IPS-NIHi7 (cell line): Measurements from ENCODE around the gene GJA3.

Experiments
- DNase-seq: peaks from one replicate; pipeline ENCODE4 v3.0.0; 2012; ENCODE audit warnings: mixed read lengths; ENCODE audit errors: extremely low spot score

Gene GJA3

DNA sequence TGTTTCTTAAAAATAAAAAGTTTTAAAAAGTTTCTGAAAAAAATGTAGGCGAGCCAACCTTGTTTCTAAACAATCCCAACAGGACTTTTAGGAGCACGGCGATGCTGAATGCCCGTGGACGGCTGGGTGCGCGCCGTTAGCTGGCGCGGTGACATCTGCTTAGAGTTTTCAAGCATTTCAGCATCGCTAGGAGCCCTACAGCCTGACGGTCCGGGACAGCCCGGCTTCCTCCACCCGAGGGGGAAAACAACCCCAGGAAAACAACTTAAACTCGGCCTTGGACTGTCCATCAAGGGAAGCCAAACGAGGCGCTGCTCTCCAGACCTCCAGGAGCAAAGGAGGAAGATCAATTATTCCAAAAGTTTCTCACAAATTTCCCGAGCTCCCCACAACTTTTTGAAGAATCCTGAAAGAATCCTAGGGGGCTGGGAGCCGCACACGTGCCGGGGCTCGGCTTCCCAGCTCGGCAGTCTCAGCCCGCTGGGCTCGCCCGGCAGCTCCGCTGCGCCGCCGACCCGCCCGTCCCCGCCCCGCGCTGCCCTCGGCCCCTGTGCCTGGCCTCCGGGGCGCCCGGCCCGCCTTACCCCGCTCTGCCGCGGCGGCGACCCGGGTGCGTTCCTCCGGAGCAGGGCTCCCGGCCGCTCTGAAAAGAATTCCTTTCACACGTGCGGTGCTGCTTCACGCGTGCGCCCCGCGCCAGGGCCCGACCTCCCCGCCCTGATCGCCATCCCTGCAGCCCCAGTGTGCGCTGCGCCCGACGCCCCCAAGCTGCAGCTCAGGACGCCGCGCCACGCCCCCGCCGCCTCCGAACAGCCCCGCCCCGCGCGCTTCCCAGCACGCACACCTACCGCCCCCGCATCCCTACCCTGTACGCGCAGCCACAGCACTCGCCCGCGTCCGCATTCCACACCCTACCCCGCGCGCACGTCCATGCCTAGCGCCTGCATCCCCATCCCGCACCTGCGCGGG, at the start of gene GJA3:
Gene GJA3 (minus strand): TSS at position 747 of the 969 bp plus-strand sequence. CDS start 17,764 bp downstream, outside the sequence.
- DNase-seq = peak; percentile 68

DNA sequence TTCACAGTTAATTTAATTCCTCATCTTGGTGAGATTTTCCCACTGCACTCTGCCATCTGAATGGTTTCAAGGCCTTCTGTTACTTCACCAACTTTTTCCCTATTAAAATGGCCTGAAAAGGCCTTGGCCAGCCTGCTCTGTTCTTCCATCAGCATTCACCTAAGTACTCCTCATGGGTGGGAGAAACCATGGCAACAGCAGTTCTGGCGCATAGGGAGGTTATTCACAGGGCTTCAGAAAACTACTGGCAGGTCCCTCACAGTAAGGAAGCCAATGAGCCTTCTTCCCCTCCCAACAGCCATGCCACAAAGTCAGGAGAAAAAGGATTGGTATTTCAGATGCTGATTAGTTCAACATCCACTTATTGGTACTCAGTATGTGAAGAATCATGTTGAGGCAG, 49.1 kb upstream of the GJA3 start:
- DNase-seq = no peak

DNA sequence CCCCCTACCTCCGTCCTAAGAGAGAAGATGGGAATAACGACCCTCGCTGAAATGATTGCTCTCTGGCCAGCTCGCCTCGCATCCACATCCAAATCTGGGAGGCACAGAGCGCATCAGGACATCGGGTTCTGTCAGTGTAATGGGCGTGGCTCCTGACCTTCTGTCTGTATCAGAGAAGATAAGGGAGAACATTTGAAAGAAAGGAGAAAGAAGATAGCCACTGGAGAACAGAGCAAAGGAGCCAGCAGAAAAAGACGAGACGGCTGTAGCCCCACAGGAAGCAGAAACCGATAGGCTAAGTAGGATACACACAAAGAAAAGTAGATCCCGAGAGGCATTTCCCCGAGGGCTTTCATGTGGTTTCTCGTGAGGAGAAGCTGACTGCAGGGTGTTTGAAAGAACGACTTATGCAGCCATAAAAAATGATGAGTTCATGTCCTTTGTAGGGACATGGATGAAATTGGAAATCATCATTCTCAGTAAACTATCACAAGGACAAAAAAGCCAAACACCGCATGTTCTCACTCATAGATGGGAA, 45.9 kb upstream of the GJA3 start:
- no peak for DNase-seq

DNA sequence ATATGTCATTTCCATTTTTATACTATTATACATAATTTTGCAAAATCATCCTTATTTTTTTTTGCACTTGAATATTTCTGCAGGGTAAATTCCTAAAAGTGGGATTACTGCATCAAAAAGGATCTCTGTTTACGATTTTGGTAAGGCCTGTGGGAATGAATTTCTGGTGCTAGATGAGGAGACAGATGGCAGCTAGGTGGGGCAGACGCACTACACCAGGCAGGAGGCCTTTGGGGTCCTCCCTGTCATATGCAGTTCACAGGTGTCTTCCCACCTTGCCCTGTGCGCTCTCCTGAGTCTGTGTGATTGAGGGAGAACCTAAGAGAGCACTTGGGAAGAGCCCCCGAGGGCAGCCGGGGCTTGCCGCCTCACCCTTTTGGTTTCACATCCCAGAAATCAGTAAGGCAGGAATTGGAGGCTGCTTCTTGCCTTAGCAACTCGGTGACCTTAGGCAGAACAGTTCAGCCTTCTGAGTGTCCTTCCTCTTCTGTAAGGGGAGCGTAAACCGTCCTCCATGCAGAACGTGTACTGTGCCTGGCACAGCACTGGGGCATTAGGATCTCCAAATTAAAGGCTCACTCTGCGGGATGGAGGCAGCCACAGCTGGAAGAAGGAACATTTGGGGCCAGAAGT, 45.3 kb upstream of the GJA3 start:
- DNase-seq = no peak

DNA sequence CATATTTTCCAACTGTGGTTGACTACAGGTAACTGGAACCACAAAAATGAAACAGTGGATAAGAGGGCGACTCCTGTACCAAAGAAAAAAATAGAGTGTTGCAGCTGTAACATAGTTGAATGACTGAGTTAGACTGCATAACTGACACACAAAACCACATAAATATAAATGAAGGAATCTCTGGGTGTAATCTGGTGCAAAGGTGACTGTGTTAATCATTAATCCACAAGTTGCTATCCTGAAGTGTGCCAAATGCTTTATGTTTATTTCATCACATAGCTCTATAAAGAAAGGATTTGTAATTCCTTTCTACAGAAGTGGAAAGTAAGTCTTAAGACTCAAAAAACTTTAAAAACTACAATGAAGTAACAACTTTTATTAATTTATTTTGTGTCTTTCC, 37.9 kb upstream of the GJA3 start:
- no peak for DNase-seq

DNA sequence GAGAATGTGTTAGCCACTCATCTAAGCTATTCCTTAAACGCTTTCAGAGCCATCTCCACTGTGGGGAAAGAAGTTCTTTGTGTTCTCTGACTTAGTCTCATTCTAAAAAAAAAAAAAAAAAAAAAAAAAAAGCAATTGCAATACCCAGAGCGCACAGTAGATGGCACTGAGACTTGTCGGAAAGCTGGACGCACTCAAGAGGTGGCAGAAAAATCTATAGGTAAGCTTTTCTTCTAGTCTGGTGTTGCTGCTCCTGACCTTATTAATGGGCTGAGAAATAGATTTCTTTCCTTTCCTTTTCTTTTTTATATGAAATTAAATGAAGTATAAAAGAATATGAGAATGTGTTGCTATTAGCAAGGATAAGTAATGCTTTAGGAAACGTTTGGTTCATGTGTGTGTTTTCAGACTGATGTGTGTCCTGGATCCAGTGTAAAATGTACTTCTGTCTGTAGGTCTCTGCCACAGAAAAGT, 36.5 kb upstream of the GJA3 start:
- peak; percentile 56 for DNase-seq

DNA sequence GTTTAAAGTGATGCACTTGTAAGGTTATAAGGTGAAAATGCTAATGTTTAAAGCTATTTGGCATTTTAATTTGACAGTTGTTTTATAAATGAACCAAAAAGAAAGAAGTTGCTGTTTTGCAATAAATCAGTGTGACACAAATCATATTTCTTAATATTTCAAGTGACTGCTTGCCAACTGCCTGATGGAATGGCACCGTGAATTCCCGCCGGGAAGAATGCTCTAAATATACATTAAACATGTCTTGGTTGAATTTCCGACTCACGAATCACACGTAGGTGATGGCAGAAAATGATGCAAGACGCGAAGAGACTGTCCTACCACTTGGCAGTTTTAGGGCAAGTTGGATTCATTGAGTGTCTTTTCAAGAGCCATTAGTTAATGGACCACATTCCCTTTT, 34.9 kb upstream of the GJA3 start:
- DNase-seq = no peak

DNA sequence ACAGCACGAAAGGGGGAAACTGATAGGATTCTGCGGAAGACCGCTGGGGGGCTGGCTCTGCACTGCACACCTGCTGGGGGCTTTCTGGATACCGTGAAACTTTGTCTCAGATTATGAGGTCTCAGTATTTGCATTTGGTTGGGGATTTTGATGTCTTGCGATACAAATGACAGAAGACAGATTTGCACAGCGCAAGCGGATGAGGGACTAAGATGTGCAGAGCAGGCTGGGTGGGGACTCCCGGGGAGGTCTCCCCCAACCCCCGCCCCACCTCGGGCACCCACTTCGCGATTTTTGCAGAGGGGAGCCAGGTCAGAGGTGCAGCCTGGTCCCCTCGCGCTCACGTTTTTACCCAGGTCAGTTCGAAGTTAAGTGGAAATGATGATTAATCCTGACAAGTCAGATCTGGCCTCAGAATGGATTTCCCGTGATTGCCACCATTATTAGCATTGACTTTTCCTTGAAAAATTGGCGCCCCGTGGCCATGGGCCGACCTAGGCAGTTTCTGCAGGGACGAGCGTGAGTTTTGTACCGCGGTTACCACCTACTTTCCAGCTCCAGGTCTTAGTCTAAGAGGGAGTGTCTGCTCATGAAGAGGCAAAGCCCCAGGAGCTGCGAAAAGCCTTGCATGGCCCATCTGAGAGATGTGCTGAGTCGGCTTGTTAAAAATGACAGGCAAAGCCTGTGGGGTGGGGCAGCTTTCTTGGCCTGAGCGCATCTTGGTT, 33.2 kb upstream of the GJA3 start:
- DNase-seq = no peak

DNA sequence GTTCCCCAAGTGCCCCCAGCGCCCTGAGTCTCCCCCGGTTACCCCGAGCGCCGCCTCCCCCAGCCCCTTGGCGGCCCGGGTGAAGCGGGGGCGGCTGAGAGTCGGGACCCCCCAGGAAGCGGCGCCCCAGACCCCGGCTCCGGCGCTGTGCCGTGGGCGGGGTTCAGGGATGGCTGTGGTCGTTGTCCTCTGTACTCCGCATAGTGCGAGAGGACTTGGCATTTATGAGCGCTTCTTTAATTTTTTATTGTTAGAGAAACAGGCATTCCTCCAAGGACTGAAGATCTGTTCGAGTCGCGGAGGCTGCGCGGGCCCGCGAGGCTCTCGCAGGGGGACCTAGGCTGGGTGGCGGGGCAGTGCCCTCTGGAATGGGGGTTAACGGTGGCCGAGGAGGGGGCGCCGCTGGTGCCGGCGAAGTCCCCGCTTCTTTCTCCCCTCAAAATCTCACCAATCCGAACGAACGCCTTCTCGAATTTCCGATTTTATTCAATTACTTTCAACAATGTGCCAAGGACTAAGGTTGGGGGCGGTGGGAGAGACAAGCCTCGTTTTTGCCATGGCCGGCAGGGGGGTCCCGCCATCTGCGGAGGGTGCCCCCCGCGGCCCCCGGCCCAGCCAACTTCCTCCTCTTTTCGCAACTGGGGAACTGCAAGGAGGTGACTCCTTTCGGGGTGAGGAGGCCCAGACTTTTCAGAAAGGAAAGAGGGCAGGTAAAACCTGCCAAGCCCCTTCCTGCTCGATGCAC, 32.5 kb upstream of the GJA3 start:
- DNase-seq = no peak

DNA sequence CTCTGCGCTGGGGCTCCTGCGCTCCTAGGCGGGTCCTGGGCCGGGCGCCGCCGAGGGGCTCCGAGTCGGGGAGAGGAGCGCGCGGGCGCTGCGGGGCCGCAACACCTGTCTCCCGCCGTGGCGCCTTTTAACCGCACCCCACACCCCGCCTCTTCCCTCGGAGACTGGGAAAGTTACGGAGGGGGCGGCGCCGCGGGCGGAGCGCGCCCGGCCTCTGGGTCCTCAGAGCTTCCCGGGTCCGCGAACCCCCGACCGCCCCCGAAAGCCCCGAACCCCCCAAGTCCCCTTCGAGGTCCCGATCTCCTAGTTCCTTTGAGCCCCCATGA, 31.9 kb upstream of the GJA3 start, which contains the start of gene GJB2:
Gene GJB2 (minus strand): TSS at position 103 of the 326 bp plus-strand sequence. CDS start 3,357 bp downstream, outside the sequence.
- DNase-seq = no peak

DNA sequence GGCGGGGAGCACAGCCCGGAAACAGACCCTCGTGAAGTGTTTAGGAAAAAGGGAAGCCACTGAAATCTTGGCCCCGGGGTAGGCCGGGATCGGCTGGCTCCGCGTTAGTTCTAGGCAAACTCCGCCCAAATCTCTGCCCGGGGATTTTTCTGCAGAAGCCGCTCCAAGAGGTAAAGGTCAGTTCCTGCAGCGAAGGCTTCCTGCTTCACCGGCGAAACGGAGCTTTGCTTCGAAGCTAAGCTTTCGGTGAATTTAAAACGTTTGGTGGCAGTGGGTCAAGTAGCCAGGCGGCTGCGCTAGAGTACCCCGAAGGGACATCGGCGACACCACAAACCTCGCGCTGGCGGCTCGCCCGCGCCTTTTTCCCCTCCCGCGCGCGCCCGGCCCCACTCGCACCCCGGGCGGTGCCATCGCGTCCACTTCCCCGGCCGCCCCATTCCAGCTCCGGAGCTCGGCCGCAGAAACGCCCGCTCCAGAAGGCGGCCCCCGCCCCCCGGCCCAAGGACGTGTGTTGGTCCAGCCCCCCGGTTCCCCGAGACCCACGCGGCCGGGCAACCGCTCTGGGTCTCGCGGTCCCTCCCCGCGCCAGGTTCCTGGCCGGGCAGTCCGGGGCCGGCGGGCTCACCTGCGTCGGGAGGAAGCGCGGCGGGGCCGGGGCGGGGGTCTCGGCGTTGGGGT, 31.4 kb upstream of the GJA3 start:
- DNase-seq = peak; percentile 60

DNA sequence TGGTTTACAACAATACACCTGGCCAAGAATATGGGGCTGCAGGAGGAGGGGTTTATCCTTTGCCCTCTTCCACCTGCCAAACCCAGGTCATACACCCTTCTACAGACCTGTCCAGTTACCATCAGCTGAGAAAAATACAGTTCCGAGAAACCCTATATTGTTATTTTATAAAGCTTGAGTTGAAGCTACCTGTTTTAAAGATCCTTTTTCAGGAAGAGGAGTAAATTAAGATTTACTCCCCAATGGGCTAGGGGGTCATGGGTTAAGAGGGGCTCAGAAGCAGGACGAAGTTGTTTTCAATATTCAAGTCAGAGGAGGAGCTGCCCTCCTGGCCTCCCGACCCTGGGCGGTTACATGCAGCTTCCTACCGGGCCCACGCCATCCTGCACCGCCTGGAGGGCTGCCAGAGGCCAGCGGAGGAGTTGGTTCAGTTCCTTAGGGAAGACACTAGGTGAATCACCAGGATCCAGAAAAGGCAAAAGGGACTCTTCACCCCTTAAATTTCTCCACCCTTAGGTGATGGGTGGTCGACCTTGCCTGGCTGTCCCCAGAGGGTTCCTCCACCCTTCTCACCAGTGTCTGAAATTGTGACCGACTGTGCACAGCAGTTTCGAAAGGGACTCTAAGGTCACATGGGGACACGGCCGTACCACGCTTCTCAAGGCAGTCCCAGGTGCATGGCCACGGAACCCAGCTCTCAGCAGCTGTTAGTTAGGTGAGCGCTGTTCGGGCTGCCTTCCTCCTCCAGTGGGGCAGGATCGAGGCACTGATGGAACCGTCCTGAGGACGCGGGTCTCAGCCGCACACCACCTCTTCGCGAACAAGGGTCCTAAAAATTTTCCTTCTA, 30.7 kb upstream of the GJA3 start:
- DNase-seq = no peak

DNA sequence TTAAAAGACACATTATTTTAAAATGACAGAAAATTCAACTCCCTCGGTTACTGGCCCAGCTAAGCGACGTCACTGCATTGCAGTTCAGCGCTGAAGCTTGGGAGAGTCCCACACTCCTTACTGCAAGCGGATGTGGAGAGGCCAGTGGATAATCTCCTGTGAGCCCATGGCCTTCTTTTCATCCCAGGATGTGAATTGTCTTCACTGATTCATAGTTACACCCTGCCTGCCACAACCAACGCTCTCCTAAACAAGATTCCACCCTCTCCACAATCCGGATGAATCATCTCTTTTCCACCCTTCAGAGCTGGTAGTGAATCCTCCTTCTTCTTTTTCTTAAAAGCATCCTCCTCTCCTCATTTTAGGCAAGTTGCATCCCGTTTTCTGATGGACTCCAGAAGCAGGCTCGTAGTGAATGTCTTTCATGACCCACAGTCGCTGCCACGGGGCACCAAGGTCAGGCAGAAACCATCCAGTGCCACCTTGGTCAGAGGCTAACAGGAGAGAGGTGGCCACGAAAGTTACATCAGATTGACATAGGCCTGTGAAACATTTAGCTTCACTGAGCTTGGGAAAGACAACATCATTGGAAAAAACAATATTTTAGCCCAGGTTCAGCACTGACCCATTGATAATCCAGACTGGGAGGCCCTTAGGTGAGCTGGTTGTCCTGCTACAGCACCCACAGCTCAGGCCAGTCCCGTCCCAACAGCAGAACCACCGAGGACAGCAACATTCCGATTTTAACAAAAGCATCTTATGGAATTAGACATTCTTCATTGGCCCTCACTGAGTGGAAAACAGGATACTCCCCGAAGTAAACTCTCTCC, 29.8 kb upstream of the GJA3 start:
- no peak for DNase-seq

DNA sequence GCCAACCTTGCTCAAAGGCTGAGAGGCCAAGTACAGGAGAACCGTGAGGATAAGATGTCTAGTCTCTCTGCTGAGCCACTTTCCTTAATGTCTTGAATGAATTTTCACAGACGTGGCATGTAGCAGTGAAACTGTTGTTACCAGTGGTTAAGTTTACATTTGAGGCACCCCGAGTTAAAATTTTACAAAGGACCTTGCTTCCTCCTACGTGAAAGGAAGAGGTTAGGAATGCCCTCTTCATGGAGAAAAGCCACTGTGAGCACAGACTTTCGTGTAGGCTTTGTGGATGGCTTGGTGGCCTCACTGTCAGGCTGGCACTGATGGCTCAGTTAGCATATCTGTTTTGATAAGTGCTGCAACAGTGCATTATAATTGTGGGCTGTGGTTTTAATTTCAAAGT, 29.2 kb upstream of the GJA3 start:
- DNase-seq = no peak

DNA sequence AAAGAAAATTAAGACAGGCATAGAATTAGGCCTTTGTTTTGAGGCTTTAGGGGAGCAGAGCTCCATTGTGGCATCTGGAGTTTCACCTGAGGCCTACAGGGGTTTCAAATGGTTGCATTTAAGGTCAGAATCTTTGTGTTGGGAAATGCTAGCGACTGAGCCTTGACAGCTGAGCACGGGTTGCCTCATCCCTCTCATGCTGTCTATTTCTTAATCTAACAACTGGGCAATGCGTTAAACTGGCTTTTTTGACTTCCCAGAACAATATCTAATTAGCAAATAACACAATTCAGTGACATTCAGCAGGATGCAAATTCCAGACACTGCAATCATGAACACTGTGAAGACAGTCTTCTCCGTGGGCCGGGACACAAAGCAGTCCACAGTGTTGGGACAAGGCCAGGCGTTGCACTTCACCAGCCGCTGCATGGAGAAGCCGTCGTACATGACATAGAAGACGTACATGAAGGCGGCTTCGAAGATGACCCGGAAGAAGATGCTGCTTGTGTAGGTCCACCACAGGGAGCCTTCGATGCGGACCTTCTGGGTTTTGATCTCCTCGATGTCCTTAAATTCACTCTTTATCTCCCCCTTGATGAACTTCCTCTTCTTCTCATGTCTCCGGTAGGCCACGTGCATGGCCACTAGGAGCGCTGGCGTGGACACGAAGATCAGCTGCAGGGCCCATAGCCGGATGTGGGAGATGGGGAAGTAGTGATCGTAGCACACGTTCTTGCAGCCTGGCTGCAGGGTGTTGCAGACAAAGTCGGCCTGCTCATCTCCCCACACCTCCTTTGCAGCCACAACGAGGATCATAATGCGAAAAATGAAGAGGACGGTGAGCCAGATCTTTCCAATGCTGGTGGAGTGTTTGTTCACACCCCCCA, 28.1 kb upstream of the GJA3 start:
- DNase-seq = peak; percentile 39

DNA sequence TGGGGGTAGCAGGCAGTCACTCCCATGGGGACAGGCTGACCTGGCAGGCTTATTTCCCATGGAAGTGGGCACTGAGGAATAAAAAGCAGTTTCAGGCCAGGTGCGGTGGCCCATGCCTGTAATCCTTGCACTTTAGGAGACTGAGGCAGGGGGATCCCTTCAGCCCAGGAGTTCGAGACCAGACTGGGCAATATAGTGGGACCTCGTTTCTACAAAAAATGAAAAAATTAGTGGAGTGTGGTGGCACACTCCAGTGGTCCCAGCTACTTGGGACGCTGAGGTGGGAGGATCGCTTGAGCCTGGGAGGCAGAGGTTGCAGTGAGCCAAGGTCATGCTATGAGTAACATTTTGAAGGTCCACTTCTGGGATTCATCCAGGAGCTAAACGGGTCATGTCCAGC, 25.9 kb upstream of the GJA3 start:
- DNase-seq = no peak

DNA sequence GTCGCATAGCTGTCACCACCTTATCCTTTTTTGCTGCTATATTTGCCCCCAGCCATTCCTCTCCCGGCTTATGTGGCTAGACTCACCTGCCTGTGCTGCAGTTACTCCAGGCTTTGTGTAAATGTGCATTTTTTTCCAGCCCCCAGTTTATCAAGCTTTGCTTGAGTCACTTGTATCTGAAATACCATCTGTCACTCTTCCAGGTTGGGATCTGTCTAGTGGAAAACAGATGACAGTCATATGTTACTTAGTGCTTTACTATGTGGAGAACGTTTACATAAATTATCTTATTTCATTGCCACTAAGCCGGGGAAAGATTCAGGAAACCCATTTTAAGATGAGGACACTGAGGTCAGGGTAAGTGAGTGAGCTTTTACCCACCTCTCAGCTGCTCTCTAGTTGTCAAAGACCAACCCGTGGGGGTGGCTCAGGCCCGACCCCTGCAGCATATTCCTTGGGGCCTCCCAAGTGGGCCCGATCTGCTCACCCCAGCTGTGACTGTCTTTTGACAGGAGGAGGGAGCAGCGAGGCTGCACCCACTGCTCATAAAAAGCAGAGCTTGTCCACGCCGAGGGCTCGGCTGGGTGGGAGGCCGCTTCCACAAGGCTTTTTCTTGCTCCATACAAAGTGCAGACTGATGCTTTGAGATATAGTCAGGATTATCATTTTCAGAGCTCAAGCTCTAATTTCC, 24.7 kb upstream of the GJA3 start:
- no peak for DNase-seq
